HepG2 (cell line): ENCODE data around the gene AKR7A3. TPM values are rescaled to one million over a fixed set of nuclear protein-coding genes. Genes with fewer than 3 reads are reported as not detected.

Experiments used
- KDM6A ChIP-seq: IDR thresholded peaks from 2 replicates; pipeline ENCODE4 v1.6.1; 2016; ENCODE audit warnings: low read depth
- MTA1 ChIP-seq: sonication (generic); formaldehyde crosslinking; IDR thresholded peaks from 2 replicates; pipeline ENCODE4 v1.4.0; 2020; ENCODE audit warnings: missing genetic modification reagents, mild to moderate bottlenecking, borderline replicate concordance
- NKX3-1 ChIP-seq: sonication (generic); formaldehyde crosslinking; IDR thresholded peaks from 2 replicates; pipeline ENCODE4 v1.5.0; 2020; ENCODE audit warnings: missing genetic modification reagents
- NRL ChIP-seq: sonication (generic); formaldehyde crosslinking; IDR thresholded peaks from 2 replicates; pipeline ENCODE4 v1.5.0; 2020; ENCODE audit warnings: missing genetic modification reagents, mild to moderate bottlenecking, moderate library complexity, borderline replicate concordance
- PAXIP1 ChIP-seq: sonication (generic); formaldehyde crosslinking; conservative IDR thresholded peaks from 2 replicates; pipeline ENCODE4 v1.4.0; 2020; ENCODE audit warnings: mild to moderate bottlenecking, missing genetic modification reagents, moderate library complexity
- RFXAP ChIP-seq: sonication (generic); formaldehyde crosslinking; IDR thresholded peaks from 2 replicates; pipeline ENCODE4 v1.4.0; 2020; ENCODE audit warnings: missing genetic modification reagents, borderline replicate concordance
- RORA ChIP-seq: sonication (generic); formaldehyde crosslinking; IDR thresholded peaks from 2 replicates; pipeline ENCODE4 v1.5.0; 2020; ENCODE audit warnings: mild to moderate bottlenecking, missing genetic modification reagents, moderate library complexity
- THAP11 ChIP-seq: IDR thresholded peaks from 2 replicates; pipeline ENCODE4 v1.6.1; 2016; ENCODE audit warnings: missing biosample characterization, missing genetic modification reagents
- ZBTB20 ChIP-seq: sonication (generic); formaldehyde crosslinking; IDR thresholded peaks from 2 replicates; pipeline ENCODE4 v1.8.1; 2023; ENCODE audit warnings: missing genetic modification reagents, low read depth, mild to moderate bottlenecking, borderline replicate concordance
- ZNF224 ChIP-seq: sonication (generic); formaldehyde crosslinking; IDR thresholded peaks from 2 replicates; pipeline ENCODE4 v1.5.0; 2020; ENCODE audit warnings: mild to moderate bottlenecking, missing genetic modification reagents
- ZNF639 ChIP-seq: conservative IDR thresholded peaks from 2 replicates; pipeline ENCODE4 v1.6.1; 2018; ENCODE audit warnings: missing genetic modification reagents
- ZNF777 ChIP-seq: sonication (generic); formaldehyde crosslinking; IDR thresholded peaks from 2 replicates; pipeline ENCODE4 v1.4.0; 2020; ENCODE audit warnings: missing genetic modification reagents
- polyA plus RNA-seq, 8 experiments: library from polyadenylated mRNA; depleted of rRNA in 3 of 8; stranded (reverse) in 7 of 8; unstranded in 1 of 8; fragments of >200 nt; fragmentation: Illumina TruSeq in 4 of 8; extraction: Trizol in 4 of 8; gene quantifications; 2 replicates each; pipeline versions ENCODE4 v1.2.1 to v1.2.3, GENCODE V29; 2011 to 2016; ENCODE audit warnings: low read depth in 4 of 8, missing spikeins in 1 of 8, mixed read lengths in 1 of 8; ENCODE audit not compliant: insufficient read depth in 1 of 8
- total RNA-seq, 5 experiments: library from RNA; depleted of rRNA; stranded (reverse); fragments of >200 nt; fragmentation: Illumina TruSeq; extraction: Trizol; gene quantifications; 2 replicates each; pipeline ENCODE4 v1.2.3, GENCODE V29; 2016; ENCODE audit warnings: low read depth in 1 of 5
- TF ChIP-seq, protein P1 (sequence below): sonication (generic); formaldehyde crosslinking; IDR thresholded peaks from 2 replicates; pipeline ENCODE4 v1.4.0; 2020; ENCODE audit warnings: missing genetic modification reagents
- TF ChIP-seq, protein P2 (sequence below): sonication (generic); formaldehyde crosslinking; IDR thresholded peaks from 2 replicates; pipeline ENCODE4 v1.5.0; 2020; ENCODE audit warnings: mild to moderate bottlenecking, missing genetic modification reagents, borderline replicate concordance
- TF ChIP-seq, protein P3 (sequence below): IDR thresholded peaks from 2 replicates; pipeline ENCODE4 v1.6.1; 2016; ENCODE audit warnings: missing genetic modification reagents, missing compliant biosample characterization
- TF ChIP-seq, protein P4 (sequence below): sonication (generic); formaldehyde crosslinking; IDR thresholded peaks from 2 replicates; pipeline ENCODE4 v1.5.0; 2020; ENCODE audit warnings: missing genetic modification reagents

Gene AKR7A3
- total and polyA plus RNA-seq, 2 of the 13 experiments (the other 11 are each of a cell fraction or from before 2014, with no cell fraction given): 0.58 to 1.00 TPM

DNA sequence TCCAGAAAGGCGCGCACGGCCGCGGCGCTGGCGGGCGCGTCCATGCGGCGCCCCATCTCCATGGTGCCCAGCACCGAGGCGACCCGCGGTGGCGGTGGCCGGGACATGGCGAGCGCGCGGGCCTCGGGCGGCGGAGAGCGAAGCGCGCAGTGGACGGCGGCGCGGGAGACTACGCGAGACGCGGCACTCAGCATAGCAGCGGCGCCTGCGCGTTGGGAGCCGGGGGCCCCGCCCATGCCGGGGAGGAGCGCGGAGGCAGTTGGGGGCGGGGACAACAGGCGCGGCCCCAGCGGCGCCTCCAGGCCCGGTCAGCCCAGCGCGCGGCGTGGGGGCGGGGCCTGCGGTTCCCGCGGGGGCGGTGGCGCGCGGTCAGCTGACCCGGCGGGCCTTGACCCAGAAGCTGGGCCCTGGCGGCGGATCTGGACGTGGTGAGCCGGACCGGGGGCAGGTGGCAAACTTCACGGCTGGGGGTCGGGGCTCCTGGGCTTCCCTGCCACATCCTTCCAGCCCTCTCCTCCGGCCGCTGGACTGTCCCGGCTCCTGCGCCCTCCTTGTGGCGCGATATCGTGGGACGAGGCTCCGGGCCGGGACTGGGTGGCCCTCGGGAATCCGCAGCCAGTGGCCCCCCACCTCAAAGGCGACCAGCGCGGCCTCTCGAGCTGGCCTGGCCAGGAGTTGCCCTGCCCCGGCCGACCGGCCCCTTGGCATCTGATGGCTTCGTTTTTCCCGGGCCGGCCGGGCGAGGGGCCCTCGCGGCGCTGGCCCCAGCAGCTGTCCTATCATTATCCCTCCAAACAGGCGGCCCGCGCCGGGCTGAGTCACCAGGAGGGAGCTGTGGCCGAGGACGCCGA is 23.6 kb upstream of the AKR7A3 start, which contains the start of the genes AKR7A2 and SLC66A1 (continued):
- TF ChIP-seq RORA (CRISPR knock-in tag): no peak
- peak; percentile 67; the same call in 1 of the 2 replicates for TF ChIP-seq ZBTB20 (CRISPR knock-in tag)
- TF ChIP-seq THAP11 (CRISPR knock-in tag): peak; percentile 67; the same call in 1 of the 2 replicates
- TF ChIP-seq NKX3-1 (CRISPR knock-in tag): peak; percentile 49; the same call in 1 of the 2 replicates
- peak; percentile 68 for TF ChIP-seq ZNF777 (CRISPR knock-in tag)
- TF ChIP-seq KDM6A (CRISPR knock-in tag): no peak
- TF ChIP-seq, protein P1, sequence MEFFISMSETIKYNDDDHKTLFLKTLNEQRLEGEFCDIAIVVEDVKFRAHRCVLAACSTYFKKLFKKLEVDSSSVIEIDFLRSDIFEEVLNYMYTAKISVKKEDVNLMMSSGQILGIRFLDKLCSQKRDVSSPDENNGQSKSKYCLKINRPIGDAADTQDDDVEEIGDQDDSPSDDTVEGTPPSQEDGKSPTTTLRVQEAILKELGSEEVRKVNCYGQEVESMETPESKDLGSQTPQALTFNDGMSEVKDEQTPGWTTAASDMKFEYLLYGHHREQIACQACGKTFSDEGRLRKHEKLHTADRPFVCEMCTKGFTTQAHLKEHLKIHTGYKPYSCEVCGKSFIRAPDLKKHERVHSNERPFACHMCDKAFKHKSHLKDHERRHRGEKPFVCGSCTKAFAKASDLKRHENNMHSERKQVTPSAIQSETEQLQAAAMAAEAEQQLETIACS (CRISPR knock-in tag): peak; percentile 45; the same call in 1 of the 2 replicates
- TF ChIP-seq RFXAP (CRISPR knock-in tag): peak; percentile 17; the same call in 1 of the 2 replicates
- peak; percentile 38 for TF ChIP-seq PAXIP1 (CRISPR knock-in tag)
- TF ChIP-seq, protein P2, sequence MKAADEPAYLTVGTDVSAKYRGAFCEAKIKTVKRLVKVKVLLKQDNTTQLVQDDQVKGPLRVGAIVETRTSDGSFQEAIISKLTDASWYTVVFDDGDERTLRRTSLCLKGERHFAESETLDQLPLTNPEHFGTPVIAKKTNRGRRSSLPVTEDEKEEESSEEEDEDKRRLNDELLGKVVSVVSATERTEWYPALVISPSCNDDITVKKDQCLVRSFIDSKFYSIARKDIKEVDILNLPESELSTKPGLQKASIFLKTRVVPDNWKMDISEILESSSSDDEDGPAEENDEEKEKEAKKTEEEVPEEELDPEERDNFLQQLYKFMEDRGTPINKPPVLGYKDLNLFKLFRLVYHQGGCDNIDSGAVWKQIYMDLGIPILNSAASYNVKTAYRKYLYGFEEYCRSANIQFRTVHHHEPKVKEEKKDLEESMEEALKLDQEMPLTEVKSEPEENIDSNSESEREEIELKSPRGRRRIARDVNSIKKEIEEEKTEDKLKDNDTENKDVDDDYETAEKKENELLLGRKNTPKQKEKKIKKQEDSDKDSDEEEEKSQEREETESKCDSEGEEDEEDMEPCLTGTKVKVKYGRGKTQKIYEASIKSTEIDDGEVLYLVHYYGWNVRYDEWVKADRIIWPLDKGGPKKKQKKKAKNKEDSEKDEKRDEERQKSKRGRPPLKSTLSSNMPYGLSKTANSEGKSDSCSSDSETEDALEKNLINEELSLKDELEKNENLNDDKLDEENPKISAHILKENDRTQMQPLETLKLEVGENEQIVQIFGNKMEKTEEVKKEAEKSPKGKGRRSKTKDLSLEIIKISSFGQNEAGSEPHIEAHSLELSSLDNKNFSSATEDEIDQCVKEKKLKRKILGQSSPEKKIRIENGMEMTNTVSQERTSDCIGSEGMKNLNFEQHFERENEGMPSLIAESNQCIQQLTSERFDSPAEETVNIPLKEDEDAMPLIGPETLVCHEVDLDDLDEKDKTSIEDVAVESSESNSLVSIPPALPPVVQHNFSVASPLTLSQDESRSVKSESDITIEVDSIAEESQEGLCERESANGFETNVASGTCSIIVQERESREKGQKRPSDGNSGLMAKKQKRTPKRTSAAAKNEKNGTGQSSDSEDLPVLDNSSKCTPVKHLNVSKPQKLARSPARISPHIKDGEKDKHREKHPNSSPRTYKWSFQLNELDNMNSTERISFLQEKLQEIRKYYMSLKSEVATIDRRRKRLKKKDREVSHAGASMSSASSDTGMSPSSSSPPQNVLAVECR: peak; percentile 86
- no peak; the same call in 1 of the 2 replicates for TF ChIP-seq MTA1 (CRISPR knock-in tag)
- TF ChIP-seq, protein P3, sequence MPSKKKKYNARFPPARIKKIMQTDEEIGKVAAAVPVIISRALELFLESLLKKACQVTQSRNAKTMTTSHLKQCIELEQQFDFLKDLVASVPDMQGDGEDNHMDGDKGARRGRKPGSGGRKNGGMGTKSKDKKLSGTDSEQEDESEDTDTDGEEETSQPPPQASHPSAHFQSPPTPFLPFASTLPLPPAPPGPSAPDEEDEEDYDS (CRISPR knock-in tag): peak; percentile 29; the same call in 1 of the 2 replicates
- TF ChIP-seq, protein P4, sequence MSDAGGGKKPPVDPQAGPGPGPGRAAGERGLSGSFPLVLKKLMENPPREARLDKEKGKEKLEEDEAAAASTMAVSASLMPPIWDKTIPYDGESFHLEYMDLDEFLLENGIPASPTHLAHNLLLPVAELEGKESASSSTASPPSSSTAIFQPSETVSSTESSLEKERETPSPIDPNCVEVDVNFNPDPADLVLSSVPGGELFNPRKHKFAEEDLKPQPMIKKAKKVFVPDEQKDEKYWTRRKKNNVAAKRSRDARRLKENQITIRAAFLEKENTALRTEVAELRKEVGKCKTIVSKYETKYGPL: no peak
- TF ChIP-seq ZNF639: peak; percentile 29; the same call in 1 of the 2 replicates
- TF ChIP-seq NRL: peak; percentile 73; the same call in 1 of the 2 replicates
- peak; percentile 47; the same call in 1 of the 2 replicates for TF ChIP-seq ZNF224 (CRISPR knock-in tag)
